Stomach (tissue), 4 donors: ENCODE measurements around the gene KCNF1.

ENCODE experiments used
- CTCF ChIP-seq, 7 experiments: fragments of 450-650 bp in 4 of 7; fragments of 200-600 bp in 3 of 7; sonication (generic) in 3 of 7; IDR thresholded peaks; one replicate each; pipeline ENCODE4 v1.5.1; 2016 to 2019; ENCODE audit warnings: antibody characterized with exemption in 7 of 7, control low read depth in 2 of 7, mild to moderate bottlenecking in 1 of 7
- EP300 ChIP-seq: sonication (generic); formaldehyde crosslinking; IDR thresholded peaks from one replicate; pipeline ENCODE4 v1.6.1; 2017; ENCODE audit warnings: antibody characterized with exemption
- POLR2A ChIP-seq, 4 donors: fragments of 450-650 bp; IDR thresholded peaks; one replicate each; pipeline ENCODE4 v1.6.1; 2016; ENCODE audit warnings: antibody characterized with exemption in 4 of 4, control low read depth in 2 of 4, mild to moderate bottlenecking in 1 of 4, moderate library complexity in 1 of 4
- POLR2AphosphoS5 ChIP-seq, 3 donors: sonication (generic); formaldehyde crosslinking; IDR thresholded peaks; one replicate each; pipeline ENCODE4 v1.6.1; 2016; ENCODE audit warnings: antibody characterized with exemption in 3 of 3

DNA sequence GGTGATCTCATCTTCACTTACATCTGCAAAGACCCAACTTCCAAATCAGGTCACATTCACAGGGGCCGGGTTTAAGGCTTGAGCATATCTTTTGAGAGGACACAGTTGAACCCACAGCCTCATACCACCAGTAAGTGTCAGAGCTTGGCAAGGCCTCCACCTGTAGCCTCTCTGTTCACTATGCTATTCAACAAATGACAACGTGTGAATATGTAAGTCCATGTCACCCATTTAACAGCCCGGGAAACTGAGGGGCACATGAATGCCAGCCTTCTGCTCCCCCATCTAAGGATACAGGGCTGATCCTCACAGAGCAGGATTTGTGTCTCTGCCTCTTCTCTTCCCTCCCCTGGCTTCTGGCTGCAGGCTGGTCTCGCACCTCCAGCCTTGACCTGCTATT lies 3.5 kb upstream of the KCNF1 start:
- no peak for TF ChIP-seq POLR2AphosphoS5 (IDR thresholded peaks at IDR 0.05)
- TF ChIP-seq CTCF (IDR thresholded peaks at IDR 0.05): no peak
- TF ChIP-seq POLR2A (IDR thresholded peaks at IDR 0.05): no peak
- TF ChIP-seq EP300: no peak
